Measurements from ENCODE around the gene CLPTM1L. TPM values are rescaled to one million over a fixed set of nuclear protein-coding genes. Genes with fewer than 3 reads are reported as not detected.
"Not testable (repeated sequence)": the region's sequence is repeated elsewhere in the genome, so short reads cannot be mapped to it uniquely, and the experiment has no call there.

The CLPTM1L gene
- total RNA-seq, 3 donors from 2014 or later: 86.6 to 101 (median 97.6) TPM

DNA sequence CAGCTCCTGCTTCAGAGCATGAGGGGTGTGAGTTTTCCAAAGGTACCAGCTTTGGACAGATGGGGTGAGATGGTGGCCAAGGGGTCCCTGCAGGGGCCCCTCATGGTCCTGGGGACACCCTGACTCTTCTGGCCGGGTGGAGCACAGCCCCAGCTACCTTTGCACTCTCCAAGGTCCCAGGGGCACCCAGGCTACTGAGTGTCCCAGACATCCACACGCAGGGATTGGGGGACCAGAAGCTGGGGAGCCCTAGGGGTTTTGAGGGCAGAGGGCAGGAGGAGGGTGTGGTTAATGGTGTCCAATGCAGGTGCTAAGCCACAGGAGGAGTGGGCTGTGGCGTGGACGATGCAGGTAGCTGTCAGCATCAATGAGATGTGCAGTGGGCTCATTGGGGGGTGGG lies 16.0 kb upstream of the CLPTM1L start:
- no peaks in the 10 kb centered on the region for H3K4me1 ChIP-seq (ENCODE audit: low read depth)
- TF ChIP-seq, protein P1, sequence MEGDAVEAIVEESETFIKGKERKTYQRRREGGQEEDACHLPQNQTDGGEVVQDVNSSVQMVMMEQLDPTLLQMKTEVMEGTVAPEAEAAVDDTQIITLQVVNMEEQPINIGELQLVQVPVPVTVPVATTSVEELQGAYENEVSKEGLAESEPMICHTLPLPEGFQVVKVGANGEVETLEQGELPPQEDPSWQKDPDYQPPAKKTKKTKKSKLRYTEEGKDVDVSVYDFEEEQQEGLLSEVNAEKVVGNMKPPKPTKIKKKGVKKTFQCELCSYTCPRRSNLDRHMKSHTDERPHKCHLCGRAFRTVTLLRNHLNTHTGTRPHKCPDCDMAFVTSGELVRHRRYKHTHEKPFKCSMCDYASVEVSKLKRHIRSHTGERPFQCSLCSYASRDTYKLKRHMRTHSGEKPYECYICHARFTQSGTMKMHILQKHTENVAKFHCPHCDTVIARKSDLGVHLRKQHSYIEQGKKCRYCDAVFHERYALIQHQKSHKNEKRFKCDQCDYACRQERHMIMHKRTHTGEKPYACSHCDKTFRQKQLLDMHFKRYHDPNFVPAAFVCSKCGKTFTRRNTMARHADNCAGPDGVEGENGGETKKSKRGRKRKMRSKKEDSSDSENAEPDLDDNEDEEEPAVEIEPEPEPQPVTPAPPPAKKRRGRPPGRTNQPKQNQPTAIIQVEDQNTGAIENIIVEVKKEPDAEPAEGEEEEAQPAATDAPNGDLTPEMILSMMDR (IDR thresholded peaks at IDR 0.05): no peak
- H3K36me3 ChIP-seq (ENCODE audit: low read depth): no peaks in the 10 kb centered on the region
- H3K4me3 ChIP-seq: no peak overlapping the region
- intact Hi-C loops (cut with DNase I, micrococcal nuclease): no loop called here
- ATAC-seq (no peak), DNase-seq (no peak)
- H3K9me3 ChIP-seq: no peaks in the 10 kb centered on the region

DNA sequence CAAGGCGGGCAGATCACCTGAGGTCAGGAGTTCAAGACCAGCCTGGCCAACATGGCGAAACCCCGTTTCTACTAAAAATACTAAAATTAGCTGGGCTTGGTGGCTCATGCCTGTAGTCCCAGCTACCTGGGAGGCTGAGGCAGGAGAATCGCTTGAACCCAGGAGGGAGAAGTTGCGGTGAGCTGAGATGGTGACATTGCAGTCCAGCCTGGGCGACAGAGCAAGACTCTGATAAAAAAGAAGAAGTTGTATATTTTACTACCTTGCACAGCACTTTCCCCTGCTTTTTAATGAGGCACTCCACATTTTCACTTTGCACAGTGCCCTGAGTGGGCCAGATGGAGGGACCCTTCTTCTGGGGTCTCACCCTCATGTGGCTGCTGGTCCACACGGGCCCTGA lies 15.5 kb upstream of the CLPTM1L start:
- H3K4me1 ChIP-seq (ENCODE audit: low read depth); H3K36me3 ChIP-seq (ENCODE audit: low read depth); H3K9me3 ChIP-seq; intact Hi-C loops (cut with DNase I, micrococcal nuclease); DNase-seq; H3K4me3 ChIP-seq; ATAC-seq: not testable (repeated sequence)

DNA sequence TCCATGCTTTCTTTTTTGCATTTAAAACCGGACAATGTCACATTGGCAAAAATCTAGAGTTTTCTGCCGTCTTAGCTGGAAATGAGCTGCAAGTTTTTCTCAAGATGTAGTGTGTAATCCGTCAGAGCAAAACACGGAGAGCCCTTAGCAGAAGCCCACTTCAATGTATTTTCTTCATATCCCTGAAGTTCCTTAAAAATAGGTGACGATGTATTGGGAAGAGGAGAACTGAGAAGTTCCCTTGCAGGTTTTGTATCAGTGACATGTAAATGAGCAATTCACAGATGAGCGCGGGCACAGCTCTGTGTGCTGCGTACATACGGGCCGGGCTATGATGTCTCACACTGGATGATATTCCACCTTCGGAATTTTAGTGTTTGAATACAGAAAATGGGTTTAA lies 14.8 kb upstream of the CLPTM1L start:
- TF ChIP-seq, protein P1 (IDR thresholded peaks at IDR 0.05): no peak
- H3K4me1 ChIP-seq (ENCODE audit: low read depth): no peaks in the 10 kb centered on the region
- H3K4me3 ChIP-seq: no peak overlapping the region
- H3K9me3 ChIP-seq: no peaks in the 10 kb centered on the region
- ATAC-seq (no peak), DNase-seq (no peak)
- intact Hi-C loops (cut with DNase I, micrococcal nuclease): no loop called here
- H3K36me3 ChIP-seq (ENCODE audit: low read depth): no peaks in the 10 kb centered on the region

DNA sequence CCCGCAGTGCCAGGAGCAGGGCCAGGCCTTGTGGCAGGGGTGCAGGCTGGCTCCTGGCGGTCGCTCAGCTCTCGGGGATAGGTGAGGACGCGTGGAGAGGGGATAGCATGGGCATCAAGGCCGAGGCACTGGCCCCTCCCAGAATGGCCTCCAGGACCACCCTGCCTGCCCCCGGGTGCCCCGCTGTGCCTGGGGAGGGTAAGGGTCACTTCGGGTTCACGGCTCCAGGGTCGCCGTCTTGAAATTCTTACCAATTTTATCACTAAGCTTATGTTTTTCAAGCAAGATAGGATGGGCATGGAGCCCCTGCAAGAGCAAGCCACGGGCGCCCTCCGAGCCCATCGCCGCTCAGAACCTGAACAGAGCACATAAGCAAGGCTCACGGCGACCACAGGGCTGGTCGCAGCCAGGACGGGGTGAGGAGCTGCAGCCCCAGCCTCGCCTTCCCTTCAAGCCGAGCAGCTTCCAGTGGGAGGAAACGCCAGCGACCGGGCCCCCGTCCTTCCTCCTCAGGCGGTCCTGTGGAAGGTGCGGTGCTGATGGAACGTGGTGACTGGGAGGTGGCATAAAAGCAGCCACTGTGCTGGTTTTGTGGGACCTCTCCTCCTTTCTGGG lies 14.2 kb upstream of the CLPTM1L start:
- Histone ChIP-seq H3K4me1 (ENCODE audit: low read depth) (no peaks in the 10 kb centered on the region), H3K36me3 (ENCODE audit: low read depth) (no peaks in the 10 kb centered on the region), H3K4me3 (no peak overlapping the region), H3K9me3 (no peaks in the 10 kb centered on the region)
- ATAC-seq (no peak), DNase-seq (no peak)
- intact Hi-C loops (cut with DNase I, micrococcal nuclease): no loop called here
- TF ChIP-seq, protein P1 (IDR thresholded peaks at IDR 0.05): no peak

DNA sequence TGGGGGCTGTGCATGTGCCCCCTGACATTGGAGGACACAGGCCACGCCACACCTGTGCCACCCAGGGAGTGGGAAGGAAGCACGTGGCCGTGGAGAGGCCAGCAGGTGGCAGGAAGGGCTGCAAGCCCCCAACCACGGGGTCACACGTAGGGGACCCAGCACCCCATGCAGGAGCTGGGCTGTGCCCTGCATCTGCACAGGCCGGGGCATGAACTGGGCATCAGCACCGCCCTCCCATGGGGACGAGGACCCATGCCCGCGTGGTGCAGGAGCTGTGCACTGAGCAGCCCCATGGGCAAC lies 13.8 kb upstream of the CLPTM1L start:
- H3K4me3 ChIP-seq: no peak overlapping the region
- DNase-seq (no peak), ATAC-seq (no peak)
- no peaks in the 10 kb centered on the region for H3K9me3 ChIP-seq
- H3K36me3 ChIP-seq (ENCODE audit: low read depth): no peaks in the 10 kb centered on the region
- intact Hi-C loops (cut with DNase I, micrococcal nuclease): no loop called here
- H3K4me1 ChIP-seq (ENCODE audit: low read depth): no peaks in the 10 kb centered on the region
- TF ChIP-seq, protein P1 (IDR thresholded peaks at IDR 0.05): no peak

DNA sequence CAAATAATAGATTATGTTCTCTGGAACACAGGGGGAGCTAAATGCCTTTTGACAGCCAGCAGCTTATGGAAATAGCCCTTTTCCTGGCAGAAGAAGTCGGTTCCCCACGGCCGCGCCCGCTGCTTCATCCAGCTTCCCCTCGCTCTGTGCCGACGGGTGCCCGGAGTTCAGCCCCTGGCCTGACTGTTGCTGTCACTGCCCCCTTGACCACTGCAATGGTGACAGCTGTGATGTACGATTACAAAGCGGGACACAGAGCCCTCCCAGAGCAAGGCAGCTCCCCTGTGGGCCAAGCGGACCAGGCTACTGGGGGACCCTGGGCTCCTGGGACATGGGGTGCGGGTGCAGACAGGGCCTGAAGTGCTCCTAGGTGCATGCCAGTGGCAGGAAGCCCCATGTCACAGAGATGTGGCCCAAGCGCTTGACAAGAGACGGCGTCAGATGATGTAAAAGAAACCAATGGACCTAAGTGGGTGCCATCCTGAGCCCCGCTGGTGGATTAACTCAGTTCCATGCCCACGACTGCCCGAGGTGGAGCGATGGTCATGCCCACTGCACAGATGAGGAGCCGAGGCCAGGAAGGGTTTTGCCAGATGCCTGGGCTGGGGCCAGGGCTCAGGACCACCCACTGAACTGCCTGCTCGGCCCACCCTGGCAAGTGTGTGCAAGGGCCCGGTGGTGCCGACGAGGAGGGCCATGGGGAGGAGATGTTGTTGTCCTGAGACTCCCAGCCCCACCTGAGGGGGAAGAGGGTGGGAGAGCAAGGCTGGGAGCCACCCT lies 13.2 kb upstream of the CLPTM1L start:
- intact Hi-C loops (cut with DNase I, micrococcal nuclease): no loop called here
- H3K4me1 ChIP-seq (ENCODE audit: low read depth): no peaks in the 10 kb centered on the region
- no peak for ATAC-seq
- no peak overlapping the region for H3K4me3 ChIP-seq
- H3K36me3 ChIP-seq (ENCODE audit: low read depth): no peaks in the 10 kb centered on the region
- H3K9me3 ChIP-seq: no peaks in the 10 kb centered on the region
- no peak for DNase-seq
- TF ChIP-seq, protein P1 (IDR thresholded peaks at IDR 0.05): no peak

All from mucosa of descending colon (tissue), 3 donors.